GM21737 (cell line): ENCODE results near the gene DGKZ.

Source experiments
- ATAC-seq: cut with Tn5 transposase; IDR thresholded peaks from one replicate; pipeline ENCODE4 v1.9.1; 2021; ENCODE audit warnings: mild to moderate bottlenecking, moderate library complexity; ENCODE audit not compliant: unreplicated experiment

The DGKZ gene

DNA sequence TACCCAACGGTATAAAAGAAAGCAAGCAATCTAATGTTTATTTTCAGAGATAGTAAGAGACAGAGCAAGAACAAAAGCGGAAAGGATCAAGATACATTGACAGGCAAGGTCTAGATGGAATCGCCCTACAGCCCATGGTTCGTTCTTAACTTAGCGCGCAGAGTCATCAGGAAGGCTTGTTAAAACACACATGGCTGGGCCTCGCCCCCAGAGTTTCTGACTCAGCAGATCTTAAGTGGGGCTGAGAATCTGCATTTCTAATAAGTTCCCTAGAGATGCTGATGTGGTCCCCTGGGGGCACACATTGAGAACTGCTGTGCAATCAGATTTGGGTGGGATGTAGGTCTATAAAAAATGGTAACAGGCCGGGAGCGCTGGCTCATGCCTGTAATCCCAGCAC is 80.1 kb downstream of the DGKZ start:
- no peak for ATAC-seq

- no peak for ATAC-seq
These were observed 82.5 kb downstream of the DGKZ start for GRCh38 chr11:46429717-46430116.
